SK-N-SH (cell line): ENCODE results near the gene CRTC1. TPM values are rescaled to one million over a fixed set of nuclear protein-coding genes. Genes with fewer than 3 reads are reported as not detected.

Source experiments
- CTCF ChIA-PET: fragments of 300-600, 350-600 bp; formaldehyde crosslinking; extraction: SDS; loops from one replicate; lab custom pipeline; 2021; lab: Yijun Ruan, JAX
- POLR2A ChIA-PET: fragments of 350-600 bp; sonication (Branson Sonifier 250); formaldehyde crosslinking; extraction: SDS; loops from one replicate; lab custom pipeline; 2020; ENCODE audit warnings: antibody characterized with exemption, inconsistent platforms; lab: Yijun Ruan, JAX
- DNase-seq: peaks from one replicate; pipeline ENCODE4 v3.0.0; 2012
- H2AFZ ChIP-seq: fragments of 200-600 bp; sonication (generic); 2 replicates; pipeline ENCODE4 v1.8.1; 2016; ENCODE audit warnings: antibody characterized with exemption, mild to moderate bottlenecking, low read depth
- H3F3A ChIP-seq: fragments of 200-600 bp; sonication (generic); replicated peaks from 2 replicates; pipeline ENCODE3; 2016; ENCODE audit warnings: antibody characterized with exemption, mild to moderate bottlenecking; ENCODE audit not compliant: insufficient read depth
- H3K27ac ChIP-seq, 2 experiments: fragments of 200-500 bp in 1 of 2; fragments of 200-600 bp in 1 of 2; sonication (Bioruptor generic) in 1 of 2; sonication (generic), shearing (Covaris generic) in 1 of 2; 2 replicates each; pipeline versions ENCODE4 v1.5.1 to v1.6.1; 2014 to 2016; ENCODE audit warnings: low read depth in 2 of 2, inconsistent platforms in 1 of 2, low read length in 1 of 2, mild to moderate bottlenecking in 1 of 2, mixed read lengths in 1 of 2
- H3K27me3 ChIP-seq: fragments of 200-600 bp; sonication (generic), shearing (Covaris generic); 2 replicates; pipeline ENCODE4 v1.6.1; 2016; ENCODE audit warnings: mixed run types; ENCODE audit not compliant: insufficient read depth
- H3K36me3 ChIP-seq, 2 experiments: fragments of 200-500 bp in 1 of 2; fragments of 200-600 bp in 1 of 2; sonication (Bioruptor generic) in 1 of 2; sonication (generic) in 1 of 2; replicated peaks in 1 of 2; 2 replicates each; pipeline versions ENCODE3 to v1.5.1; 2014 to 2016; ENCODE audit warnings: low read length in 1 of 2, mild to moderate bottlenecking in 1 of 2; ENCODE audit not compliant: insufficient read depth in 2 of 2, control insufficient read depth in 1 of 2
- H3K4me1 ChIP-seq, 2 experiments: fragments of 200-500 bp in 1 of 2; fragments of 200-600 bp in 1 of 2; sonication (Bioruptor generic) in 1 of 2; sonication (generic), shearing (Covaris generic) in 1 of 2; 2 replicates each; pipeline versions ENCODE4 v1.5.1 to v1.6.1; 2014 to 2016; ENCODE audit warnings: low read depth in 1 of 2, low read length in 1 of 2, mixed run types in 1 of 2; ENCODE audit not compliant: insufficient read depth in 2 of 2, control insufficient read depth in 1 of 2
- H3K4me2 ChIP-seq: fragments of 200-600 bp; sonication (generic), shearing (Covaris generic); 2 replicates; pipeline ENCODE4 v1.6.1; 2017; ENCODE audit warnings: mixed run types
- H3K4me3 ChIP-seq, 2 experiments: fragments of 200-500 bp in 1 of 2; fragments of 200-600 bp in 1 of 2; sonication (Bioruptor generic) in 1 of 2; sonication (generic), shearing (Covaris generic) in 1 of 2; 2 replicates each; pipeline versions ENCODE4 v1.5.1 to v1.8.1; 2014 to 2016; ENCODE audit warnings: low read depth in 2 of 2, inconsistent platforms in 1 of 2, low read length in 1 of 2, mild to moderate bottlenecking in 1 of 2, mixed read lengths in 1 of 2, moderate library complexity in 1 of 2
- H3K79me2 ChIP-seq: fragments of 200-600 bp; sonication (generic); 2 replicates; pipeline ENCODE4 v1.8.1; 2017; ENCODE audit warnings: mild to moderate bottlenecking; ENCODE audit not compliant: insufficient read depth
- H3K9ac ChIP-seq: fragments of 200-600 bp; sonication (generic); 2 replicates; pipeline ENCODE4 v1.6.1; 2017; ENCODE audit warnings: mixed run types
- H3K9me2 ChIP-seq: fragments of 200-600 bp; sonication (generic); 2 replicates; pipeline ENCODE4 v1.6.1; 2017; ENCODE audit warnings: mixed run types
- H3K9me3 ChIP-seq: fragments of 200-600 bp; sonication (generic); 2 replicates; pipeline ENCODE4 v1.6.1; 2017; ENCODE audit warnings: mixed run types, mild to moderate bottlenecking, moderate library complexity
- H4K20me1 ChIP-seq: fragments of 200-600 bp; sonication (generic); 2 replicates; pipeline ENCODE4 v1.6.1; 2017; ENCODE audit warnings: mild to moderate bottlenecking, mixed run types; ENCODE audit not compliant: insufficient read depth
- CTCF ChIP-seq: fragments of 200-600 bp; sonication (generic); IDR thresholded peaks from 2 replicates; pipeline ENCODE4 v1.6.1; 2017; ENCODE audit warnings: antibody characterized with exemption, mild to moderate bottlenecking, moderate library complexity
- ELF1 ChIP-seq: IDR thresholded peaks from 2 replicates; pipeline ENCODE4 v1.4.0; 2012
- EP300 ChIP-seq, 2 experiments: IDR thresholded peaks; 2 replicates each; pipeline versions ENCODE4 v1.4.0 to v1.6.1; 2012; ENCODE audit warnings: borderline replicate concordance in 1 of 2, low read depth in 1 of 2, low read length in 1 of 2
- FOXM1 ChIP-seq: IDR thresholded peaks from 2 replicates; pipeline ENCODE4 v1.4.0; 2012; ENCODE audit warnings: low read depth, mild to moderate bottlenecking
- GABPA ChIP-seq: IDR thresholded peaks from 2 replicates; pipeline ENCODE4 v1.4.0; 2012; ENCODE audit warnings: low read depth, mild to moderate bottlenecking
- JUND ChIP-seq: IDR thresholded peaks from 2 replicates; pipeline ENCODE4 v1.4.0; 2012
- MAX ChIP-seq: IDR thresholded peaks from 2 replicates; pipeline ENCODE4 v1.4.0; 2012; ENCODE audit warnings: low read depth
- MEF2A ChIP-seq: IDR thresholded peaks from 2 replicates; pipeline ENCODE4 v1.4.0; 2012; ENCODE audit warnings: low read depth, borderline replicate concordance
- NFIC ChIP-seq: IDR thresholded peaks from 2 replicates; pipeline ENCODE4 v1.4.0; 2012; ENCODE audit warnings: borderline replicate concordance
- NRF1 ChIP-seq: IDR thresholded peaks from 2 replicates; pipeline ENCODE4 v1.6.1; 2012; ENCODE audit warnings: low read depth, mild to moderate bottlenecking, low read length
- POLR2AphosphoS5 ChIP-seq: IDR thresholded peaks from 2 replicates; pipeline ENCODE4 v1.6.1; 2012; ENCODE audit warnings: low read depth, low read length
- RAD21 ChIP-seq: IDR thresholded peaks from 2 replicates; pipeline ENCODE4 v1.6.1; 2012; ENCODE audit warnings: mild to moderate bottlenecking, low read length
- REST ChIP-seq: IDR thresholded peaks from 2 replicates; pipeline ENCODE4 v1.6.1; 2012; ENCODE audit warnings: mild to moderate bottlenecking, low read depth, low read length, moderate library complexity
- SIN3A ChIP-seq: IDR thresholded peaks from 2 replicates; pipeline ENCODE4 v1.6.1; 2012; ENCODE audit warnings: low read depth, mild to moderate bottlenecking, low read length, moderate library complexity, borderline replicate concordance
- TAF1 ChIP-seq: IDR thresholded peaks from 2 replicates; pipeline ENCODE4 v1.6.1; 2012; ENCODE audit warnings: low read depth, mild to moderate bottlenecking, low read length, moderate library complexity, borderline replicate concordance
- TEAD4 ChIP-seq: IDR thresholded peaks from 2 replicates; pipeline ENCODE4 v1.4.0; 2012; ENCODE audit warnings: mild to moderate bottlenecking, borderline replicate concordance; ENCODE audit not compliant: insufficient read depth
- USF1 ChIP-seq: IDR thresholded peaks from 2 replicates; pipeline ENCODE4 v1.4.0; 2012; ENCODE audit warnings: low read depth, borderline replicate concordance
- YY1 ChIP-seq: IDR thresholded peaks from 2 replicates; pipeline ENCODE4 v1.4.0; 2012; ENCODE audit warnings: low read depth, mild to moderate bottlenecking
- ZBTB33 ChIP-seq: IDR thresholded peaks from 2 replicates; pipeline ENCODE4 v1.4.0; 2012; ENCODE audit warnings: low read depth, borderline replicate concordance
- WGBS: methylation state at CpG from one replicate; pipeline ENCODE4 v1.1.6; 2017; ENCODE audit warnings: low lambda C conversion rate; 5-methylcytosine and 5-hydroxymethylcytosine counted together
- polyA plus RNA-seq, 3 experiments: library from polyadenylated mRNA; depleted of rRNA; stranded (reverse); fragments of >200 nt; gene quantifications; 2 replicates each; pipeline ENCODE4 v1.2.3, GENCODE V29; 2012

CRTC1 gene
- polyA plus RNA-seq, 1 of the 3 experiments (the other 2 are of a cell fraction): 5.0 TPM

- no peak for TF ChIP-seq ZBTB33
- TF ChIP-seq GABPA: no peak
- peak; percentile 90 for TF ChIP-seq REST
- peak; percentile 80 for TF ChIP-seq POLR2AphosphoS5
- TF ChIP-seq SIN3A: no peak
- no peak for TF ChIP-seq TEAD4
- peak; percentile 99 for TF ChIP-seq NRF1
- no peak for TF ChIP-seq MEF2A
- TF ChIP-seq CTCF: peak; percentile 15; the same call in 1 of the 2 replicates
- no peak for TF ChIP-seq JUND
Observed at GRCh38 chr19:18683109-18683957, at the start of gene CRTC1 (continued).

- ChIA-PET POLR2A (no interaction called here), CTCF (interaction anchor here (0.9 to 1.3 kb wide), 2 partner anchors 14 to 47 kb away, joined by 3 read pairs; partner anchors contain the start of gene REX1BD)
- H3F3A ChIP-seq: peaks cover 4% of the 10 kb centered on the region
- peaks cover 24% of the 10 kb centered on the region for H3K79me2 ChIP-seq
- no peak overlapping the region for H3K4me2 ChIP-seq
- no peak overlapping the region for H2AFZ ChIP-seq
- H4K20me1 ChIP-seq: no peaks in the 10 kb centered on the region
- H3K36me3 ChIP-seq: no peaks in the 10 kb centered on the region
- no peaks in the 10 kb centered on the region for H3K27me3 ChIP-seq
- WGBS: 83% methylated on average over 12 of the region's 12 CpGs
- no peaks in the 10 kb centered on the region for H3K9me2 ChIP-seq
- H3K27ac ChIP-seq: no peak overlapping the region
- no peak overlapping the region for H3K4me3 ChIP-seq
- peaks cover 0 to 23% of the 10 kb centered on the region in 2 experiments; a peak in 2 of 4 replicates for H3K4me1 ChIP-seq
- DNase-seq: no peak
- no peaks in the 10 kb centered on the region for H3K9me3 ChIP-seq
- H3K9ac ChIP-seq: no peak overlapping the region
- no peak for TF ChIP-seq MAX
- no peak for TF ChIP-seq NFIC
- TF ChIP-seq YY1: no peak
- no peak for TF ChIP-seq ELF1
- no peak for TF ChIP-seq TAF1
- TF ChIP-seq EP300 (IDR thresholded peaks at IDR 0.05; ENCODE audit: borderline replicate concordance in 1 of 2, low read depth in 1 of 2, low read length in 1 of 2): no peak
- no peak for TF ChIP-seq USF1
- no peak for TF ChIP-seq ZBTB33
- no peak for TF ChIP-seq FOXM1
- TF ChIP-seq NRF1: no peak
- no peak for TF ChIP-seq RAD21
- TF ChIP-seq SIN3A: no peak
Observed at GRCh38 chr19:18634612-18635297, 48.7 kb upstream of the CRTC1 start.
